ENCODE measurements around the gene COQ3.
"Not testable (repeated sequence)": the region's sequence is repeated elsewhere in the genome, so short reads cannot be mapped to it uniquely, and the experiment has no call there.

Gene COQ3

GRCh38 chr6:99378636-99379035, 15.4 kb downstream of the COQ3 start:
- DNase-seq = no peak

- DNase-seq = no peak
Observed at GRCh38 chr6:99369533-99369932, 24.5 kb downstream of the COQ3 start.

GRCh38 chr6:99366852-99367251, 27.1 kb downstream of the COQ3 start:
- no peak for DNase-seq

GRCh38 chr6:99364026-99364425, 30.0 kb downstream of the COQ3 start:
- DNase-seq = no peak

- DNase-seq = no peak
Observed at GRCh38 chr6:99362678-99363268, 31.2 kb downstream of the COQ3 start.

GRCh38 chr6:99359800-99360199, 34.2 kb downstream of the COQ3 start:
- DNase-seq = no peak

GRCh38 chr6:99356641-99357040, 37.4 kb downstream of the COQ3 start:
- DNase-seq = no peak

- DNase-seq = no peak
Observed at GRCh38 chr6:99354983-99355382, 39.0 kb downstream of the COQ3 start.

- DNase-seq = no peak
Observed at GRCh38 chr6:99353126-99353525, 40.9 kb downstream of the COQ3 start.

GRCh38 chr6:99350573-99350972, 43.4 kb downstream of the COQ3 start:
- DNase-seq = no peak

GRCh38 chr6:99349171-99350141, 44.5 kb downstream of the COQ3 start, which contains the start of gene FAXC:
TSS of gene FAXC (minus strand) at chr6:99349674. CDS start at chr6:99349372, 302 bp downstream.
- DNase-seq = no peak

GRCh38 chr6:99348288-99349170, 45.5 kb downstream of the COQ3 start:
- DNase-seq = no peak

GRCh38 chr6:99347804-99348203, 46.2 kb downstream of the COQ3 start:
- DNase-seq = no peak

GRCh38 chr6:99346595-99346994, 47.4 kb downstream of the COQ3 start:
- no peak for DNase-seq

GRCh38 chr6:99345164-99345563, 48.8 kb downstream of the COQ3 start:
- no peak for DNase-seq

- no peak for DNase-seq
Observed at GRCh38 chr6:99344289-99344688, 49.7 kb downstream of the COQ3 start.

- no peak for DNase-seq
Observed at GRCh38 chr6:99341862-99342455, 52.0 kb downstream of the COQ3 start.

GRCh38 chr6:99338188-99338587, 55.8 kb downstream of the COQ3 start:
- DNase-seq = no peak

- DNase-seq = not testable (repeated sequence)
Observed at GRCh38 chr6:99335298-99335697, 58.7 kb downstream of the COQ3 start.

- no peak for DNase-seq
Observed at GRCh38 chr6:99334526-99335127, 59.4 kb downstream of the COQ3 start.

GRCh38 chr6:99333068-99333467, 60.9 kb downstream of the COQ3 start:
- DNase-seq = no peak

GRCh38 chr6:99331531-99331930, 62.5 kb downstream of the COQ3 start:
- DNase-seq = no peak
